HG03095 (cell line): ENCODE results near the gene TPO.
"Not testable (repeated sequence)": the region's sequence is repeated elsewhere in the genome, so short reads cannot be mapped to it uniquely, and the experiment has no call there.

ENCODE experiments used
- ATAC-seq: cut with Tn5 transposase; IDR thresholded peaks from one replicate; pipeline ENCODE4 v1.9.1; 2021; ENCODE audit warnings: moderate library complexity; ENCODE audit not compliant: unreplicated experiment

Gene TPO

DNA sequence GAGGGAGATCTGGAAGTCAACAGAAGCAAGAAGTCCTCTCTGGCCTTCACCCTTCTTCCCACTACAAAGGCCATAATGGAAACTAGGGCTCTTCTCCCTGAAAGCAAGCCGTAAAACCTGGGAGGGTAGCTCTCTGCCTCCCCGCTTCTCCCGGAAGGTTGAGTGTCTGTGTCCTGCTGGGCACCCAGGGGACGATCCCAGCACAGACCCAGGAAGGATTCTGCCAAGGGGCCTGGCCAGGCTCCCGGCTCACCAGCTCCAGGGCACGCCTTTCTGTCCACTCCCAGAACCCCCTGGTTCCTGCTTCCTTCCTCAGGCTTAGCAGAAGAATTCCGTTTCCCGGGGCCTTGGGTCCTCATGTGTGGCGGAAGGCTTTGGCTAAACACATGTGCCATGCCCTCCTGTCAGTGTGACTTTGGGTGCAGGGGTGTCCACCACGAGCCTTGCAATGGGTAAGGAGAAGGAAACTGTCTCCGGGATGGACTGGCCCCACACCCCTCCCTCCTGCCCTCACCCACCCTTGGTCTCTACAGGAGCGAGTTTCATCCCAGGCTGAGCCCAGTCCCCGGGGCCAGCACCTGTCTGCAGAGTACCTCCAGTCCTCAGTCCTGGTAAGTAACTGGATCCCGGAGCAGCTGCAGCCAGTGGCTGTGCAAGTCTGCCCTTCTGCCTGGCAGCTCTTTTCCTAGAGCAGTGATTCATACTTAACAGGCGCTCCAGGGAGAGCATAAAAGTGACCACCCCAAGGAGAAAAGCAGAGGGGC is 135.8 kb downstream of the TPO start:
- ATAC-seq: no peak

DNA sequence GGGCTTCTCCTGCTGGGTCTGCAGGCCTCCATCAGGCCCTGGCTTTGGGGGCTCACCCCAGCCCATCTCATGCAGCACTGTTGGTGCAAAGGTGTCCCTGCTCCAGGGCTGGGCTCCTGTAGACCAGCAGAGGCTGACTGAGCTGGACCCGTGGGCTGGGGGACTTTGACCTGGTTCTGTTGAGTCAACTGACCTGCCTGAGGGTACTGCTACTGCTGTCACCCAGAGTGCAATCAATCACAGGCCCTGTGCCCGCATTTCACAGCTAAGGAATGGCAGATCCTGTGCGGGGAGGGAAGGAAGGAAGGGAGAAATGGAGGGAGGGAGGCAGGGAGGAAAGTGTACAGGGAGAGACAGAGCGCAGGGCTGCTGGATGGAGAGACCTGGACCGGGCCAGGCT is 136.8 kb downstream of the TPO start:
- no peak for ATAC-seq

DNA sequence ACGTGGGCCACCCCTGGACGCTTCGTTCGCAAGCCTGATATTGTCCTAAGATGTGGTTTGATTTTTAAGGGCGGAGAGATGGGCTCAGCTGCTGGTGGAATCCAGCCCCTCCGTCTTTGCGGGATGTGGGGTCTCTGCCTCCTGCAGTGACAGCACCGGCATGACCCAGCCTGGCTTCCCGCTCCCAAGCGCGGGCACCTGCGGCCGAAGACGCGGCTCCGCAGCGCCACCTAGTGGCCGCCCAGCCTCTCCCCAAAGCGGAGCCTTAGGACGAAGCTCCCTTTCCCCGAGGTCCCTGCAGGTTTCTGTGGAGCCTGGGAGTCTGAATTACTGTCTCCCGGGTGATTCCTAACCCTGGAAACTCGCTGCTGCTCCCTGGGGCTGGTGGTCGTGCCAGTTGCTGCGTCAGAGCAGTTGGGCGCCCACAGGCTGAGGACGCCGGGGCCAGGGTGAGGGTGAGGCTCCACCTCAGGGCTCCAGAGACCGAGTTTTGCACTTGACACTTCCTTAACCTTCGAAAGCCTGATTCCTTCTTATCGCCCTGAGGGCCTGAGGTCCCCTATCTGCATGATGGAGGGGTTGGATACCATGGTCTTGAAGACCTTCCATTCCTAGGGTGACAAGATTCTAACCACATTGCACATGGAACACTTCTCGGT is 137.5 kb downstream of the TPO start:
- ATAC-seq: peak; percentile 69

DNA sequence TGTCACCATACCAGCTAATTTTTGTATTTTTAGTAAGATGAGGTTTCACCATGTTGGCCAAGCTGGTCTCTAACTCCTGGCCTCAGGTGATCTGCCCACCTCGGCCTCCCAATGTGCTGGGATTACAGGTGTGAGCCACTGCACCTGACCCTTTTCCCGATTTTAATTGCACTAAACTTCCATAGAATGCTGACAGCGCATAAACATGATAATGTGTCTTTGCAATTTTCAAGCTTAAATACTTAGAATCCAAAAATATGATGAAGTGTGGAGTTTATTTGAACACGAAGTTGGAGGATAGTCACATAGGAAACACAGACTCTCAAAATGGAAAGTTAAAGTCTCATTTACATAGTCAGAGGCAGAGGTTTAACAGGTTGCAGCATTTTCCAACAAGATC is 138.6 kb downstream of the TPO start:
- ATAC-seq: no peak

DNA sequence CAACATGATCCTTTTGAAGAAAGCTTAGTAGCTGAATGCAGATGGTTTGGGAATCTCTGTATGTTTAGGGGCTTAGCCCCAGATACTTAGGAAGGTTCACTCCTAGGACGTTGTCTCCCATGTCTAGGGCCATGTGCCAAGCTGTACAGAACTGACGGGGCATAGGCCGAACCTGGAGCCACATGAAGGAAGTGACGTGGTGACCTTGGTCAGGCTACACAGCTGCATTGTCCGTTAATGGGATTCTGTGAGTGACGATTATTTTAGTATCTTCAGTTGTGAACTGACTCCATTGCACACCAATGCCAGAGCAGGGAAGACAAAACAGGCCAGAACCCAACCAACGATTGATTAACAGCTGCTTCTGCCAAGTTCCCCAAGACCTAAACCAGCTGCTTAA is 139.3 kb downstream of the TPO start:
- ATAC-seq: no peak

DNA sequence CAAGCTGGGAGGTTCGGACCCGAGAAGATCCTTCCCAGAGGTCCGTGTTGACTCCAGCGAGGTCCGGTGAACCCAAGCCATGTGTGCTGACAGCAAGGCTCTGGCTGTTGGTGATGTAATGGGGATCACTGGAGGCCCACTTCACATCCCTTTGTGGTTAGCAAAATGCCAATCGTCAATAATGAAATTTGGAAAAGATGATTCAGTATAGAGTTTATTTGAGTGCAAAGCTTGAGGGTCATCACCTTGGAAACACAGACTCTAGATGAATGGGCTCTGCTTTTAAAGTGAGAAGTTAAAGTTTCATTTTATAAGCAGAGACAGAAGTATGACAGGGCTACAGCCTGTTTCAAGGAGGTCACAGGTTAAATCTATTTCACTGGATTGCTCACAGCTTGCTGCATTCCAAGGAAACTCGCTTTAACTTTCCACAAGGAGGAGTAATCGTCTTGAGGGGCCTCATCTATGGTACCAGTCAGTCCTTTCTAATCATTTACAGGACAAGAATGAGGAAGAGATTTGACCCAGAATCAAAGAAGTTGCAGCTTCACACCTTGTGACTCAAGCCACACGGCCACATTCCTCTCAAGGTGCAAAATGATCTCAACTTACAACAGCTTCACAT is 140.5 kb downstream of the TPO start:
- no peak for ATAC-seq

DNA sequence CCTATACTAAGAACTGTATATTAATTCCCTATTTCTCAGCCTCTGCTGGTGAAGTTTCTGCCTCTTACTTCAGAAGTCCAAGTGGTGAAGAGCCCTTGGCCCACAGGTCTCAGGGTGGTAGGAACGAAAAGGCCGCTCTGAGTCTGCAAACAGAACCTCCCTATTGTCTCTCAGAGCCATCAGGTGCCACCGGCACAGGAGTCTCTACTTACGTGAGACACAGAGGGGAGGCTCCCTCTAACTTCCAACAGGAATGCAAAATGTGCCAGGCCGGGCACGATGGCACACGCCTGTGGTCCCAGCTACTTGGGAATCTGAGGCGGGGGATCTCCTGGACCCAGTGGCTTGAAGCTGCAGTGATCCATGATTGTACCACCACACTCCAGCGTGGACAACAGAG is 143.0 kb downstream of the TPO start:
- no peak for ATAC-seq

DNA sequence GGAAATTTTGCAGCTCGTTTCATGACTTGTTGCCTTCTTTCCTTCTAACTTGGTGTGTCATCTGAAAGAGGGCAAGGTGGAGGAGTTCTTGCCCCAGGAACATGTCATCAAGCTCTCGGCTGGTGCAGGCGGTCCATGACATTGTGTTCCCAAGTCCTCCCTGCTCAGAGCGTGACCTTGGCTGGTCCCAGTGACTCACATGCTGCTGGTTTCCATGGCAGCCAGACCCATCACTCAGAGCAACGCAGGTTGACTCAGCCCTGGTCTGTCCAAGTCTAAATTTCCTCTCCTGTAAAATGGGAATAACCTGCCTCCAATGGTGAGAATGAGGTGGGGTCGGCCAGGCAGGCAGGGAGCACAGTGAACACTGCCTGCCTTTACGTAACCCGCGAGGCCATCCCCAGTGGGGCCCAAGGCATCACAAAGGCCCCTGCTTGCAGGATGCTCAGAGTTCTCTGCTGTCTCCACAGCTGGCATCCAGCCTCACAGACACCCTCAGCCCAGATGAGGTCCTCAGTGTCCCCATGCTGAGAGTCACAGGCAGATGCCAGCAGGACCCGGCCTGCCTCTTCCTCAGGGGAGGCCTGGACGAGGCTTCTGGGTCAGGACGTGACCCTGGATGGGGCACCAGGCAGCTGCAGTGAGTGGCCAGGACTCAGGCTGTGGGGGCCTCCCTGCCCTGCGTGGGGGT is 143.7 kb downstream of the TPO start:
- ATAC-seq: no peak

DNA sequence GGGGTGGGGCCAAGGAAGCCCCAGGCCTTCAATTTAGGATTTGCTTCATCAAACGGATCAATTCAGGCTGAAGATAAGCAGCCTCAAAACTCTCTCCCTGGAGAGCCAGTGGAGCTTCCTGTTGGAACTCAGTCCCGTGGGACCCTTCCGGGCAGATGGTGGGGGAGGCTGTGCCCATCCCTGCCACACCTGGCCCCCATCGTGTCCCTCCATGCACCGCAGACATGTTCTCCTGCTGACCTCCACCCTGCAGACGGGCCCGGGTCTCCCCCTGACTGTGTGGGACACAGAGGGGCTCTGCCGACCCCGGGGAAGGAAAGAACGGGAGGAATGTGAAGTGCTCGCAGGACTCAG is 144.2 kb downstream of the TPO start:
- no peak for ATAC-seq

DNA sequence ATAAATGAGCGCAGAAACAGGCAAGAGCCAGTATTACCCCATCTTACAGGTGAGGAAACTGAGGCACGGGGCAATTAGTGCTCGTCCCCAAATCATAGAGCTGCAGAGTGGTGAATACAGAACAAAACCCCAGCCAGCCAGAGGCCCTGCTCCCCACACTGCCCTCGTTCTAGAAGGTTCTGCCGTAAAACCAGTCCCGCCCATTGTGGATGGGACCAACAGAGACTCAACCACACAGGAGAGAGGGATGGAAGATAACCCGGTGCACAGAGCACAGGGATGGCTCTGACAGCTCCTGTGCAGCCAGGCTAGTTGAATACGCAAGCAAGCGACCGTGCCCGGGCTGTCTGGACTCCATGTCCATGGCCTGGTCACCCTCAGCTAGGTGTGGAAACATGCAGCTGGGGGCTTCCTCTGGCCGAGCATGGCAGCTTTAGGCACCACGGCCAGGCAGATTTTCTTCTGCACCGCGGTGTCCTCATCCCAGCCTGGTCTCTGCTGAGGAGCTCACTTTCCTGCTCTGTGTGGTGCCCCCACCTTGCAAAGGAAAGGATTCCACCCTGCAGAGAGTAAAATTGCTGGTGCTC is 146.4 kb downstream of the TPO start:
- ATAC-seq: no peak

DNA sequence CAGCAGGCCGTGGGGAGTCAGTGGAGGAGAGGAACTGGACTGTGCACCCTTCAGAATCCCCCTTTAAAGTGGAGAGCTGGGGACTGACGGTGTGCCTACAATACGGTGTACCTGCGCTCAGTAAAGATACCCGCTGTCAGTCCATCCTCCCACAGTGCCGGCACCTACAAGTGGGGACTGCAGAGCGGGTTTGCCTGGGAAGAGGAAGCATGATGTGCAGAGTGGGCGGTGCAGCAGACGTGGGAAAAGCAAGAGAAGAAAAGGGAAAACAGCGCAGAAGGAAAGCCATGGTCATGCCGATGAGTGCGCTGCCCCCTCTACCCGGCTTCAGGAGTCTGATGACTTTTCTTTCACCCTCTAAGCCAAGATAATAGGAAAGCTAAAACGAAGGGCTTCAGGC is 148.0 kb downstream of the TPO start:
- ATAC-seq: no peak

DNA sequence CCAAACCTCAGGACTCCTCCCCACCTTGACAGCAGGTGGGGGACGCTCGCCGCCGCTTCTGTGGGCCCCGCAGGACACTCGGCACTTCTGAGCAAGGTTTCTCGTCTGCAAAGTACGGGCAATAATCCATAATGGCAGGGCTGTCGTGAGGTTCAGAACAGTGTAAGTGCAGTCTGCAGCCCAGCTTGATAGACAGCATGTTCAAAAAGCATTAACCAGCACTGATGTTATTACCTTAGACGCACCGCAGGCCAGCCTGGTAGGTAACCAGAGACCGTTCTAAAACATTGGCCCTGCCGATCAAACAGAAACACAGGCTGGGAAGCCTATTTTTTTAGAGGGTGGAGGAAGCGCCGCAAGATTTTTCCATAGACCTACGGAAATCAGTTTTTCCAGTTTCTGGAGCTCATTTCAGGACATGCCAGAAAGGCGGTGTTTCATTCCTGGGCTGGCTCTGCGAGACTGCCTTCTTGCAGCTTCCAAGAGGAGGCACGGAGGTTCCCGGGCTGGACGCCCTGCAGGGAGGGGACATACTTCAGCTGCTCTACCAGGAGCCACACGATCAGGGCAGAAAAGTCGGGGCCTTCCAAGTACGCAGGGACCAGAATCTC is 148.7 kb downstream of the TPO start:
- no peak for ATAC-seq

DNA sequence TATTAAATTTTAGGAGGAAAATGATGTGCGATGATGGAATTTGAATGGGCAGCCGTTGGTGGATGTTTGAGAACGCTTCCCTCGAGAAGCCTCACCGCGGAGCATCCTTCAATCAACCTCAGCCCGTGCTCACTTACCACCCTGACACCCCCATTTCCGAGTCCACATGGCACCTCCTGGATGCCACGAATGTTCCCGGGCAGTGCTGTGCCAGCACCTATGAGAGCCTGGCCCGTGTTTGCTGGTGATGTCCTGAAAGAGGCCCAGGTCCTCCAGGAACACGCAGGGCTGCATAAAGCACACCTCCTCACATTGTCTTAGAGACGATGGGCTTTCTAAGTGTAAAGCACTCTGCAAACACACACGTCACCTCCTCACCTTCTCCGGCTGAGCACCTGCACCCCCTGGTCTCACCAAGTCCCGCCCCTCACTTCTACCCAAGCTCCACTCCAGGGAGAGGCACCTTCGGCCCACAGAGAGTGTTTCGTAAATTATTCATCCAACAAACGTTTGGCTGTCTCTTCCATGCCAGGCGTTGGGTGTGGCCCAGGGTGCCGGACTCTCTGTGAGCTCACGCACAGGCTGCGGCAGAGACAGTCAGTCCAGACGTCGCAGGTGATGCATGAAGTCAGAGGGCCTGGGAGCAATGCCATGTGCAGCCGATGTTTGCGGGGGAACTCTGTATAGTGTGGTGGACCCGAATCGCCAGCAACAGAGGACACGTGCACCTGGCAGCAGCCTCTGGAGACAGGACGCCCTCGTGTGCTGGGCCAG is 150.0 kb downstream of the TPO start:
- no peak for ATAC-seq

DNA sequence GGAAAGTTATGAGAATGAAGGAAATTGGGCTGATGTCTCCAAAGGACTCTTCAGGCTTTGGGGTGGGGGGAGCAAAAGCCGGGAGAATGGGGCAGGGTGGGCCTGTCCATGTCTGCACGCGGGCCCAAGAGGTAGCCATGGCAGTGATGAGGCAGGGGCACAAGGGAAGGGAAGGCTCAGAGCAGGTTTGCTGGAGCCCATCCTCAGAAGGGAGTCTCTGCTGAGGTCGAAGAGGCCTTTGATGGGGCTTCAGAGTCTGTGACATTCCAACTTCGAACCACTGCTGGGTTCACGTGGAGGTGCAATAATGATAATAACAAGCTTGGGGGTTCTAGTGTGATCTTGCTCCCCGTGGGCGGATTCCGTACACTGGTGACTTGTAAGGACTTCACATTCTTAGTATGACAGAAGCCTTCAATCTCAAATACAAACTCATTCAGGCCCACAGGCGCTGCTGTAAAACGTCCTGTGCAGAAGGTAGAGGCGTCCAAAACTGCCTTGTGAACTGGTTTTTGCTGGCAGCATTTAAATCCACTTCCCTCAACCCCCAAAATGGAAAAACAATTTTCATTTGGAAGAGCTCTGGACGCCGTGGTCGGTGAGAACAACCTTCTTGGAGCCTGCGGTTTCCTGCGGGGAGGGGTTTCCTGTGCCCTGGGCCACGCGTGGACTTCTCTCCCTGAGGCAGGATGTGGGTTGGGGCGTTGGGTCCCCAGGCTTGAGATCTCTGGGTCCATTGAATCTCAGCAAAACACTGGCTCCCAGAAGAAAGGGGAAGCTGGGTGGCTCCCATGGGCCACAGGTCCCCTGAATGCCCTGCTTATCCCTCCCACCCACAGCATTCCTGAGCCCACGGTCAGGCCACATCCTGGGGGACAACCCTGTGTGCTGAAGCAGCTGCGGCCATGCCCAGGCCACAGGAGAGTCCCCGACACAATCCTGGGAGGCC is 151.0 kb downstream of the TPO start:
- no peak for ATAC-seq

DNA sequence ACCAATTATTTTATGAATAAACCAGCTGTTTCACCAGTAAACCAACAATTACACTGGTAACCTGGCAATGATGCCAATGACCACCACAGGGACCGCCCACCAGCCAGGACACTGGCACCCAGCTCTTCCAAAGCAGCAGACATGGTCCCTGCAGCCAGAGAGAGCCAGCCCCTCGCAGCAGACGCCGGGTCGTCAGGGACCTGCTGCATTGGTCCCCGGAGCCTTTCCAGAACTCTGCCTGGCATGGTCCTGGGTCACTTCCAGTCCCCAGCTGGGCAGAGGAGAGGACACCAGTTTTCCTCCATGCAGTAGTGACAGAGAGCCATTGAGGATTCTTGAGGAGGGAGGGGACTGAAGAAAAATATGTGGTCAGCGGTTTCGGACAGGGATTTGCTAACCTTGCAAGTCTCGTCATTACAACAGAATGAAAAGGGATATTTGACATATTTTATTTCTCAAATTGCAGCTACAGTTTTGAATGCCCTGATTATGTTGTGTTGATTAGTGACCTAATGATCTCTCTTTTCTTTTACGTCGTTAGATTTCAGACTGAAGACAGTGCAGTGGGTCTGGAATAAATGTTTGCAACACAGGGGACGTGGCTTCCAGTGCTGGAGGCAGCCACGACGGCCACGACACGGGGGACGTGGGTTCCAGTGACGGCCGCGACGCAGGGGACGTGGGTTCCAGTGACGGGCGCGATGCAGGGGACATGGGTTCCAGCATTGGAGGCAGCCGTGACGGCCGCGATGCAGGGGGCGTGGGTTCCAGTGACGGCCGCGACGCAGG is 154.5 kb downstream of the TPO start:
- no peak for ATAC-seq

DNA sequence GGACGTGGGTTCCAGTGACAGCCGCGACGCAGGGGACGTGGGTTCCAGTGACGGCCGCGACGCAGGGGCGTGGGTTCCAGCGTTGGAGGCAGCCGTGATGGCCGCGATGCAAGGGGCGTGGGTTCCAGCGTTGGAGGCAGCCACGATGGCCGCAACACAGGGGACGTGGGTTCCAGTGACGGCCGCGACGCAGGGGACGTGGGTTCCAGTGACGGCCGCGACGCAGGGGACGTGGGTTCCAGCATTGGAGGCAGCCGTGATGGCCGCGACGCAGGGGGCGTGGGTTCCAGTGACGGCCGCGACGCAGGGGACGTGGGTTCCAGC is 155.0 kb downstream of the TPO start:
- not testable (repeated sequence) for ATAC-seq

DNA sequence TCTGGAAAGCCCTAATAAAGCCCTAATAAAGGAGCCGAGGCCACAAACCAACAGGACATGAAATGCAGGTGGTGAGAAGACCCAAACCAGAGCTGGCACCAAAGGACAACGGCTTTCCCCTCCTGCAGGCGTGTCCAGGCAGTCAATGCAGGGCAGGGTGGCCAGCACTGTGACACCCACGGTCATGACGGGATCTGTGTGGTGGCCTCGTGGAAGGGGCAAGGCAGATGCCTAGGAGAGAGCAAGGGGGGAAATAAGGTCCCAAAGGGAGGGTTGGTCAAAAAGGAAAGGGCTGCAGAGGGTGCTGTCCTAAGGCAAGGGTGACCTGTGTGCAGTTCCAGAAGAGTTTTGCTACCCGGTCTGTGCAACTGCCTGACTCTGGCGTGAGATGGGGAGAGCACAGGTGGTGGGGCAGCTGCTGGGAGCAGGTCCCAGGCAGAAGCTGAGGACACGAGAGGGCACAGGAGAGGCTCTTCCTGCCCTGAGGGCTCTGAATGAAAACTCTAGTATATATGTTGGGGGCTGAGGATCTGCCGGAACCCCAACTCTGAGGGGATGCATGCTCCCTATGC is 156.7 kb downstream of the TPO start:
- ATAC-seq: no peak
